Measurements from ENCODE around the gene IQGAP3.
"Not testable (repeated sequence)": the region's sequence is repeated elsewhere in the genome, so short reads cannot be mapped to it uniquely, and the experiment has no call there.

The IQGAP3 gene

DNA sequence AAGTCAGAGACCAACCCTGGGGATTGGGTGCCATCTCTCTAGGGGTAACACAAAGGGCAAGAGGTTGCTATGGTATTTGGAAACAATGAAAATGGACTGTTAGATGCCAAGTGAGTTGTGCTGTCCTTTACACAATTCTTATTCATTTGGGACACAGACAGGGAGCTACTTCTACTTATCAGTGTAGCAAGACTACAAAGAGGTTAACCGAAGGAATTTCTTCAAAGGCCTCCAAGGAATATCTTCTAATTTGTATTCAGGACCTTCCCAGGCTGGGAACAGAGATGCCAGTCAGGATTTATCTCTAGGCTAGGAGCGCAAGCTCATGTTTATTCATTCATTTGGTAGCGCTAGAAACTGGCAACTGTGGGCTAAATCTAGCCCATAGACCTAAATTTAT, 21.8 kb upstream of the IQGAP3 start:
- no peak for DNase-seq

DNA sequence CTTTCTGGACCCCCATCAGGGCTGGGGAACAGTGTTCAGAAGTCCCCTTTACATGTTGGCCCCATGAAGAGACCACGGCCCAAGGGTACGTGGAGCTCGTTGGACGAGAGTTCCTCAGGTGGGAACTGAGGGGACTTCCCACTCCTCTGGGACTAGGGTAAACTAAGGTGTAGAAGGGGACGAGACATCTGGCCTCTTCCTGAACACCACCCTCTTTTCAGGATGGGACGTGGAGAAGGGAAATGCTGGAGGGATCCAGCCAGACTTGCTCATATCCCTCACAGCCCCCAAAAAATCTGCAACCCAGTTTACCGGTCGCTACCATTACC, 21.3 kb upstream of the IQGAP3 start:
- DNase-seq: no peak

DNA sequence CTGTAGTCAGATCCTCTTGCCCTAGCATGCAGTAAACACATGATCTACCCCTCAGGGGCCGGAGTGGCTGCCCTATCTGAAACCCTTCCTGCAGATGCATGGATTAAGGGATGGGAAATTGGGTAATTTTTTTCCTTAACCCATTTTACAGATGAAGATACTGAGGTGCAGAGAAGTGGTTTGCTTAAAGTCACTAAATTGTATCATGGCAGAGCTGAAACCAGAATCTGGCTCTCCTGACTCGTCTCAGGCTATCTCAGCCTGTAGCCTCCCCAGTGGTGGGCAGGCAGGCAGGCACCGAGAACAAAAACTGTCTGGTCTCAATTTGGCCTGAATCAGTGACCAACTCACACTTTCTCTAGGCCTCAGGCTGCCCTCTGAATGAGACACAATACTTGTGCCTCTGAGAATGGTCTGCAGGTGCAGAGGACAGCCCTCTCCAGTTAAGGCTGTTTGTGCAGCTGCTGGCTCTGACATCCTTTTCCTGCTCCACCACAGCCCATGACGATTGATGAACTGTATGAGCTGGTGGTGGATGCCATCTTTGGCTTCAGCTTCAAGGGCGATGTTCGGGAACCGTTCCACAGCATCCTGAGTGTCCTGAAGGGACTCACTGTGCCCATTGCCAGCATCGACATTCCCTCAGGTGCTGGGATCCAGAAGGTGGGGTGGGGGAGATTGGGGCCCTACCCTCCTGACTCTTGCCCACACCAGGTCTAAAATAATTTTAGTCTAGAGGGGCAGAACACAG, 20.7 kb upstream of the IQGAP3 start:
- DNase-seq: no peak

DNA sequence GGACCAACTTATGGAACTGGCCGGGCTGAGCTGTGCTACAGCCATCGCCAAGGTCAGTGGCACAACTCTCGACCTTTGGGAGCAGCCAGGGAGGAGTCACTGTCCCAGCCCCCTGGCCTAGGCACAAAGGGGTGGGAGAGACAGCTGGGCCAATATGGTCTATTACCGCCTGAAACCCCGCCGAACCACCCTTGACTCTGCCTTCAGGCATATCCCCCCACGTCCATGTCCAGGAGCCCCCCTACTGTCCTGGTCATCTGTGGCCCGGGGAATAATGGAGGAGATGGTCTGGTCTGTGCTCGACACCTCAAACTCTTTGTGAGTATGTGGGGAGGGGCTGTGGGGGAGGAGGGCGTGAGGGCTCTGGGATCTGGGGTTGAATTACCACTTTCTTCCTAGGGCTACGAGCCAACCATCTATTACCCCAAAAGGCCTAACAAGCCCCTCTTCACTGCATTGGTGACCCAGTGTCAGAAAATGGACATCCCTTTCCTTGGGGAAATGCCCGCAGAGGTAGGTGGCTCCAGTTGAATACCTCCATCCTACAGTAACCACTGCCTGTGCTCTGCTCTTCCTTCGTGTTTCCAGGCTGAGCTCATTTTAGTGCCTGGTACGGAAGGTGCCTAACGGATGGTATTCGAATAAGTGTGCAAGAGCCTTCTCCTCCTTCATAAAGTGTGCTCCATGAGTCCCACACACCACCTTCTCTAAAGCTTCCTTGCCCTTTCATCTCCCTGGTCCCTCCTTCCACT, 20.0 kb upstream of the IQGAP3 start:
- DNase-seq: no peak

DNA sequence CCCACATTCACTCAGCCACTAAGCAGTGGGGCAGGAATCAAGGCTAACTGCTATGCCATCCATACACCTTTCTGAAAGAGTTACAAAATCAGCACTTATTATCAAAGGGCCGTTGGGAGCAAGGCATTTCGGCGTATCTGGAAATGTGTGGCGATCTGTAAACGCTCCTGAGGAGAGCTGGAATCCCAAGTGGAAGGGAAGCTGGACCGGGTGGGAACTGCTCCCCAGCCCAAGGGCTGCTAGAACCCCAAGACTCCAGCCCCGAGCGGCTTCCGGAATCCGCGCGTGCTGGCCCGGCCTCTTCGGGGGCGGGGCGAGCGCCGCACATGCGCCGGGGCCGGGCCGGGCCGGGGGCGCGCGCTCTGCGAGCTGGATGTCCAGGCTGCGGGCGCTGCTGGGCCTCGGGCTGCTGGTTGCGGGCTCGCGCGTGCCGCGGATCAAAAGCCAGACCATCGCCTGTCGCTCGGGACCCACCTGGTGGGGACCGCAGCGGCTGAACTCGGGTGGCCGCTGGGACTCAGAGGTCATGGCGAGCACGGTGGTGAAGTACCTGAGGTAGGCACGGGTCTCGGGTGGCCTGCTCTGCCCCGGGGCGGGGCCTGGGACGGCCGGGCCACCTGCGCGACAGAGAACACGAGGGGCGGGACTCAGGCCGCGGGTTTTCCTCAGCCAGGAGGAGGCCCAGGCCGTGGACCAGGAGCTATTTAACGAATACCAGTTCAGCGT, 19.2 kb upstream of the IQGAP3 start, which contains the start of gene NAXE:
NAXE (plus strand) TSS at position 345 of the 726 bp plus-strand sequence; CDS start at position 374, 29 bp downstream.
- DNase-seq: peak; percentile 80

DNA sequence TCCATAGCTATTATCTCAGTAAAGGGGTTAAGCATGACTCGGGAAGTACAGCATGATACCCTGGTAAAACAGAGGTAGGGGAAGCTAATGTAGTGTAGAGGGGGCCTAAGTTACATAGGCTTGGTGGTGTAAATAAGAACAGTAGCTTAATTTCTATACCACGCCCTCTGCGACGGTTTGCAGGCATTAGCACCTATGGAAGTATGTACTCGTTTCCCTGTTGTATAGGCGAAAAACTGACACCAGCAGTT, 18.7 kb upstream of the IQGAP3 start:
- no peak for DNase-seq

DNA sequence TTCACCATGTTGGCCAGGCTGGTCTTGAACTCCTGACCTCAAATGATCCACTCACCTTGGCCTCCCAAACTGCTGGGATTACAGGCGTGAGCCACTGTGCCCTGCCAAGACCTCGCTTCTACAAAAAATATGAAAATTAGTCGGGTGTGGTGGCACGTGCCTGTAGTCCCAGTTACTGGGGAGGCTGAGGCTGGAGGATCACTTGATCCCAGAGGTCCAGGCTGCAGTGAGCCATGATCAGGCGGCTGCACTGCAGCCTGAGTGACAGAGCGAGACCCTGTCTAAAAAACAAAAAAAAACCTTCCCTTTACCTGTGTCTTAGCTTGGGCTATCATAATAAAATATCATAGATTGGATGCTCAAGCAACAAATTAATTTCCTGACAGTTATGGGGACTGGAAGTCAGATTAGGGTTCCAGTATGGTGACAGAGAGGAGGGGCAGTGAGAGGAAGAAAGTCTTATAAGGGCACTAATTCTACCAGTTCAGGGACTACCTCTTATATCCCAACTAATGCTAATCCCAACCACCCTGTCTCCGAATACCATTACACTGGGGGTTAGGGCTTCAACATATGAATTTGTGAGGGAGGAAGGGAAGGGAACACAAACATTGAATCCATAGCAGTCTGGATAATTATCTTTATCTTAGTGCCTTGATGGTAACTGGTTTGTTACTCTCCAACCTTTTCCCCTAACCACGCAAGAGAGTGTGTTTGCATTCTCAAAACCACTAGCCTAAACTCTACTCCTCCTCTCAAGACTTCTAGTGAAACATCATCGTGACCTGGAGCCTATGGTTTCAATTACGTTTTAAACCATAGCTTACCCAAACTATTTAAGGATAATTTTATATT, 18.2 kb upstream of the IQGAP3 start:
- DNase-seq: no peak

DNA sequence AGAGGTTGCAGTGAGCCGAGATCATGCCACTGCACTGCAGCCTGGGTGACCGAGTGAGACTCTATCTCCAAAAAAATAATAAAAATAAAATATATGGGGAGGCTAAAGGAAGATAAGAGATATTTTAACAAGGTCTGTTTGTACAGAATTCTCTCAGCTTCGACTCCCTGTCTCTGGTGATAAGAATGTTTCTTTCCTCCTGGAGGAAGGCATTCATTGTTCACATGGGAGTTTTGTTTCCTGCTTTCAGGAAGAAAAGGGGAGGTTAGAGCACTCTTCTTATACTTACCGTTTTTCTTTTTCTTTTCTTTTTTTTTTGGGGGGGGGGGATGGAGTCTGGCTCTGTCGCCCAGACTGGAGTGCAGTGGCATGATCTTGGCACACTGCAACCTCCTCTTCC, 17.2 kb upstream of the IQGAP3 start:
- DNase-seq: no peak

DNA sequence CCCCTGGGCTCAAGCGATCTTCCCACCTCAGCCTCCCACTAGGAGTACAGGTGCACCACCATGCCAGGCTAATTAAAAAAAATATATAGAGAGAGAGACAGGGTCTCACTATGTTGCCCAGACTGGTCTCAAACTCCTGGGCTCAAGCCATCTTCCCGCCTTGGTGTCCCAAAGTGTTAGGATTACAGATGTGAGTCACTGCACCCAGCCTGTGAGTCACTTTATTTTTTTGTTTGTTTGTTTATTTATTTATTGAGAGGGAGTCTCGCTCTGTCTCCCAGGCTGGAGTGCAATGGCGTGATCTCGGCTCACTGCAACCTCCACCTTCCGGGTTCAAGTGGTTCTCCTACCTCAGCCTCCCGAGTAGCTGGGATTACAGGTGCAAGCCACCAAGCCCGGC, 15.6 kb upstream of the IQGAP3 start:
- DNase-seq: not testable (repeated sequence)

DNA sequence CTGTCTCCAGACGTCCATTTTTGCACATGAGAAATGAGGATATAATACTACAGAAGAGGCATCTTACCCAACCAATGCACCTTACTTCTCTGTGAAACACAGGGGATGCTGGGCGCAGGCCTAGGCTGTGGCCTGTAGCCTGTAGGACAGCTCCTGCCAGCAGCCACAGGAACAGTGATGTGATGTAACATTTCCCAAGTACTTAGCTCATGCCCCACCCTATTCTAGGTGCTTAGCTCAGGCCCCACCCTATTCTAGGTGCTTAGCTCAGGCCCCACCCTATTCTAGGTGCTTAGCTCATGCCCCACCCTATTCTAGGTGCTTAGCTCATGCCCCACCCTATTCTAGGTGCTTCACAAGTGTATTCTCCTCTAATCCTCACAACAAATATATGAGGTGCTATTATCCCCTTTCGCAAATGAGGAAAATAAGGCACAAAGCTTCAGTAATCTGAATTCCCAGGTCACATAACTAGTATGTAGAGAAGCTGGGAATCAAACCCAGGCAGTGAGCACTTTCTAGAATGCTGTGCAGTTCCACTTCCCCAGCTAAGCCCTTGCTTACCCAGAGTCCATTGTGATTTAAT, 14.6 kb upstream of the IQGAP3 start:
- DNase-seq: no peak

DNA sequence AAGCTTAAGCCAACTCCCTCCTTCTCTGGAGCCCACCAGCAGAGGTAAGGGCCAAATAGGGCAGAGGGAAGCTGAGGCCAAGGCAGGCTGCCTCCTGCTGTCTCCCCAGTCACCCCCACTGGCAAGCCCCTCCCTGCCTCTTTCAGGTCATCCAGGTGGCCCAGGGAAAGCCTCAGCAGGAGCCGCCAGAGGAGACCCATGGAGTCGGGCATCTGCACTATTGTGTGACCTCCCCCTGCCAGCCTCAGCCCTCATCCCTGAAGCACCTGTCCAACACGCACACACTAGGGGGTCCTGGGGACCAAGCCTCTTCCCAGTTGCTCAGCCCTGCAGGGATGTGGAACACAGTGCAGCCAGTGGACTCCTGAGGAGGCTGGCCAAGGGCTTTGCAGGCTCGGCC, 14.0 kb upstream of the IQGAP3 start:
- no peak for DNase-seq

DNA sequence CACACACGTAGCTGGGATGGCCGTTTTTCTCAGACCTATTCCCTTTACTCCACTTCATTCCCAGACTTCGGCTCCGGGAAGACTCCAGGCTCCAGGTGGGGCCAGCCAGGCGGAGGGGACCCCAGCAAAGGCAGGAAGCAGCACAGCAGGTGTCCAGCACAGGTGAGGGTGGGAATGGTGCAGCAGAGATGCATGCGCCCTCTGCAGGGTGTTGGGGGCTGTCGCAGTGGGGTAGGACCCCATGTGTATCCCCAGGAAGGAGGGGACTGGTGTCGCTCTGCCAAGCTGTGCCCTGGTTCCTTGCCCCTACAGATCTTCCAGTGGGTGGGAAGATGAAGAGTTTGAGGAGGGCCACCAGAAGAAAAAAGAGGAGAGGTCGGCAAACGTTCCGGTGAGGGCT, 12.4 kb upstream of the IQGAP3 start:
- no peak for DNase-seq

DNA sequence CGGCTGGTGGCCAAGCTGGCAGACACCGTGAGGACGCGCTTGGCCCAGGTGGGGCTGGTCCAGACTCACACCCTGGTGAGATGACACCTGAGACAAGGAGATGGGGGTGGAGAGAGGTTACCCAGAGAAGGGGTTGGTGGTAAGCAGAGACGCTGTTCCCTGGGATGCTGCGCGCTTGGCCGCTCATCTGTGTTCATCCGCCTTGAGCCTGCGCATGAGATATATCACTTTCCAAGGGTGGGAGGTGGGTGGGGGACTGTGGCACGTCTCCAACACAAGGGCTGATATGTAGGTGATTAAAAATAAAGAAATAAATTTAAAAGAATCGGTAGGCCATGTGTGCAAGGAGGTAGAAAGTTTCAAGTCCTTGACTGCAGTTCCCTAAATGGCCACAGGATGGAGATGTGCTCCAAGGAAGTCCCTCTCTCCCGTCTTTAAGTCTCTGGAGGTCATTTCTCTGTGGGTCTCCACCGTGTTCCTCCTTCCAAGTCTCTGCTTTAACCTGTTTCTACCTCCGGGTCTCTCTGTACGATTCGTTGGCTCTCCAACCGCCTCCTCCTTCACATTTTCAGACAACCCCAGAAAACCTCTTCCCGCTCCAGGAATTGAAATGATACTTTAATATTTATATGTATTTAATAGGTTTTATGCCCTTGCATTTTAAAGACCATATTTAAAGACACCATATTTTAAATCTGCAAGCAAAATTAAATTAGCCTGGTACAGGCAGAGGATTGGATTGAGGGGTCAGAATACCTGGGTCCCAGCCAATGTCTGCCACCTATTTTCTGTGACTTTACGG, 11.7 kb upstream of the IQGAP3 start:
- peak; percentile 87 for DNase-seq

DNA sequence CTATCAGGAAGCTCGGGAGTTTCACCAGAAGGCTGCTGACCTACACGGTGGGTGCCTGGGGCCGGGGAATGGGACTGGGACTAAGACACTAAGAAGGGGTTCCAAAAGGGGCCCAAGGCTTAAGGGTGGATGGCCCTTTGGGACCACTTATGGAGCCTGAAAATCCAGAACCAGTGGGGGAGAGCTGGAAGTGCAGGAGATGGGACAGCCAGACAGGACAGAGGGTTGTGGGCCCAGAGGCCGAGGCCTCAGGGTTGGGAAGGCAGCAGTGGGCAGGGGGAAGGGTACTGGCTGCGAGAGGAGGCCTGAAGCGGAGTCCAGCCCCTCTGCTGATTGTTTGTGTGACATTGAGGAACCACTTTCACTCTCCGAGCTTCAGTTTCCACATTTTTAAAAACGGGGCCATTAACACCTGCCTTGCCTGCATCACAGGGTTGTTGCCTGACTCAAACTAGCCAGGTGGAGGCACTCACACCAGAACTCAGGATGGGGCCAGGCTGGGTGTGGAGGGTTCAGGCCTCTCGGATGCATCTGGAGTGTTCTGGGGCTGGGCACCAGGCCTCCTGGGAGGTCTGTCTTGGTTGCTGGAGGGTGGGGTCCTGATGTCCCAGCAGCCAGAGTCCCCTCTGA, 10.1 kb upstream of the IQGAP3 start:
- DNase-seq: peak; percentile 53

DNA sequence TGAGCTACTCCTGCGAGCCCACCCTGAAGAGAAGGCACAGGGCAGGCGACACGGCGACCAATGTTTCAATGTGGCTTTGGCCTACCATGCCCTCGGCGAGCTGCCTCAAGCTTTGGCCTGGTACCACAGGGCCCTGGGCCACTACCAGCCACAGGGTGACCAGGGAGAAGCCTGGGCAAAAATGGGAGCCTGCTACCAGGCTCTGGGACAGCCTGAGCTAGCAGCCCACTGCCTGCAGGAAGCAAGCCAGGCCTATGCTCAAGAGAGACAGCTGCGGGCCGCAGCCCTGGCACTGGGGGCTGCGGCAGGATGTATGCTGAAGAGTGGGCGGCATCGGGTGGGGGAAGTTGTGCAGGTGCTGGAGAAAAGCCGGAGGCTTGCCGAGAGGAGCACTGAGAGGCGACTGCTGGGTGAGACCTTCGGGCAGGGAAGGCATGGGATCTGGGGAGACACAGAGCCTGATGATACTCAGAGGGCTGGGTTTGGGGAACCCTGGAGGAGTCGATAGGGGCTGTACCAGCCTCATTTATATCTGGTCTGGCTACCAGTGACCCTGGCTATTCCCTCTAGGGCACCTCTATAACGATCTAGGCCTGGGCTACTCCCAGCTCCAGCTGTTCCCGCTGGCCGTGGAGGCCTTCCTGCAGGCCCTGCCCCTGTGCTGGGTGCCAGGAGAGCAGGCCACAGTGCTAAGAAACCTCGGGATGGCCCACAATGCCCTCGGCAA, 9.5 kb upstream of the IQGAP3 start:
- peak; percentile 71 for DNase-seq

DNA sequence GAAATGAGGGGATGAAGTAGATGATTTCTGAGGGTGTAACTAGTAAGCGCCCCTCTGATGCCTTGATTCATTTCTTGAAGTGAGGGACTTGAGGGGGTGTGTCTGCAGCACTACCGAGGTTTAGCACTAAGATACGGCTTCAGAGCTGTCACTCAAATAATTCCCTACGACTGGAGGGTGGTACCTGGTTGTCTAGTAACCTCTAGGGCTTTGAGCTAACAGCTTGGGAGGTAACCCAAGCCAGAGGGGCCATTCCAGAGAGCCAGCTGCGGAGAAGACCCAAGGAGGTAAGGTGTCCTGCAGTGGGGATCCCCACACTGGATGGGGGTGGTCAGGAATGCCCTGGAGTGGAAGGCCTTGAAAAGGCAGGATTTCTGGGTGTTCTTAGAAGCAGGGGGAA, 7.1 kb upstream of the IQGAP3 start, which contains the start of gene TTC24:
TTC24 (plus strand) TSS at position 252 of the 400 bp plus-strand sequence. CDS start 1,642 bp downstream, outside the sequence.
- DNase-seq: no peak

DNA sequence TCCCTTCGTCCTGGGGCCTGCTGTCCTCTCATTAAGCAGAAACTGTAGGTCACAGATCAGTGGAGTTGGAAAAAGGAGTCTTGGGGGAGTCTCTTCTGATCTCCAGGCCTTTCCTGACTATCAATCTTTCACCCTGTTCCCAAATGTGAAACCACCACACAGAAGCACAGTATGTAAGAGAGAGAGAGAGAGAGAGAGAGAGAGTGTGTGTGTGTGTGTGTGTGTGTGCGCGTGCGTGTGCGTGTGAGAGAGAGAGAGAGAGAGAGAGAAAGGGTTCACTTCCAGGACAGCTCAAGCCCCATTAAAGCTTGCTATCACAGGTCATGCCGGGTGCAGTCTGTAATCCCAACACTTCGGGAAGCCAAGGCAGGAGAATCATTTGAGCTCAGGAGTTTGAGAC, 5.7 kb upstream of the IQGAP3 start:
- DNase-seq: no peak

DNA sequence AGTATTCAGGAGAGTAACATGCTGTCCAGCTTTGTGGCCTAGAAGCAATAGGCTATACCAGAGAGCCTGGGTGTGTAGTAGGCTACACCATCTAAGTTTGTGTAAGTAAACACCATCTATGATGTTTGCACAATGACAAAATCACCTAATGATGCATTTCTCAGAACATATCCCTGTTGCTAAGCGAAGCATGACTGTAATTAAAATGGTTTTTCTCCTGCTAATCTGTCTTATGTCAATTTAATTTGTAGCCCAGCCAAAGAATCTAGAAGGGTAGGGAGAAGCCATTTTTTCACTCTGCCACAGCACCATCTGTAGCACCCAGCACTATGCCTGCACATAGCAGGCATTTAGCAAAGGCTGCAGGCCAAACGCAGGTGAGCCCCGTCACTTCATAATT, 5.2 kb upstream of the IQGAP3 start:
- no peak for DNase-seq

DNA sequence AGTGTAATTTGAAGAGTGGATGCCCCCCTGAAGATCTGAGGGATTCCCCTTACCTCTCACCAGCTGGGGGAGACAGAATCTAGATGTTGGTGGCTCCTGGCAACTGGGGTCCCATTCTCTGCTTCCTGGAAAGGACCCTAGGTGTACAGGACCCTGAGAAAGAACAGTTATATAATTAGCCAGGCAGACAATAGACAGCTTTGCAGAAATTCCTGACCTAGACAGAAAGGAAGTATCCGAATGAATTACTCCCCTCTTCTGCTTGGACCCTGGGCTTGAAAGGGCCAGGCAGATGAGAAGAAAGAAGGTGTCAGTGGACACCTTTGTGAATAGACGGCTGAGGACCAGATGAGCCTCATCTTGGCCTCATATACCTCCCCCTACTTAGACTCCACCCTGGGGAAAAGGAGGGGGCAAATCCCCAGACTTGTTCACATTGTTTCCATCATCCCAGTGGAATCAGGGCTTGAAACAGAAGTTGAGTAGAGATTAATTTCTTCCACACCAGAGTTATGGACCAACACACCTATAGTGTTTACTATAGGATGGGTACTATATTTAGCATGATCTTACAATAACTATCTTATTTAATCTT, 1.8 kb upstream of the IQGAP3 start:
- no peak for DNase-seq

DNA sequence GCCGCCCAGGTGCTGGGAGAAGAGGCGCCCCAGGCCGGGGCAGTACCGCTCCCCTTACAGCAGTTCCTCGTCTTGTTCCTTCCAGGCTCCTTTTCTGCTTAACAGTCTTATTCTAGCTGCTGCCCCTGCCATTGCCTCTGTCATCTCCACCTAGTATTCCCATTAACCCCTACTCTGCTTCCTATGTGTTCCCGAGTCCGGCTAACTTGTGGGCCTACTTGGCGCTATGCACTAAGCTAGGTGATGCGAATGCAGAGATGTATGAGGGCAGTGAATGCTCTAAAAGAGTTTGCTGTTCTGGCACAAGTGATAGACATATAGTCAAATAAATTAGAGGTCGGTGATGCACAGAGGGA, 276 bp upstream of the IQGAP3 start:
- no peak for DNase-seq

Data from stimulated activated CD8-positive, alpha-beta memory T cell treated with anti-CD3 and anti-CD28 coated beads, Interleukin-4, amount 100 ng/mL, for 48 hours (primary cell).